Glutamatergic neuron (in vitro differentiated cells): ENCODE measurements around the gene LDLR. TPM values are rescaled to one million over a fixed set of nuclear protein-coding genes. Genes with fewer than 3 reads are reported as not detected.

Experiments used
- DNase-seq: peaks from one replicate; pipeline ENCODE4 v3.0.0; 2022
- H3K27ac Mint-ChIP-seq: one replicate; pipeline ENCODE4 v1.8.0; 2020; ENCODE audit warnings: mild to moderate bottlenecking, mixed read lengths, inconsistent platforms; ENCODE audit not compliant: unreplicated experiment
- H3K27me3 Mint-ChIP-seq: one replicate; pipeline ENCODE4 v1.8.0; 2020; ENCODE audit warnings: mild to moderate bottlenecking, moderate library complexity, mixed read lengths, inconsistent platforms; ENCODE audit not compliant: unreplicated experiment
- H3K36me3 Mint-ChIP-seq: one replicate; pipeline ENCODE4 v1.8.0; 2020; ENCODE audit warnings: mild to moderate bottlenecking, mixed read lengths, inconsistent platforms; ENCODE audit not compliant: unreplicated experiment
- H3K4me1 Mint-ChIP-seq: one replicate; pipeline ENCODE4 v1.8.0; 2020; ENCODE audit warnings: mild to moderate bottlenecking, low read depth, mixed read lengths, inconsistent platforms; ENCODE audit not compliant: unreplicated experiment
- H3K4me3 Mint-ChIP-seq: one replicate; pipeline ENCODE4 v1.8.0; 2020; ENCODE audit warnings: mild to moderate bottlenecking, mixed read lengths, inconsistent platforms; ENCODE audit not compliant: unreplicated experiment
- H3K9me3 Mint-ChIP-seq: one replicate; pipeline ENCODE4 v1.8.0; 2020; ENCODE audit warnings: mild to moderate bottlenecking, moderate library complexity, mixed read lengths, inconsistent platforms; ENCODE audit not compliant: unreplicated experiment
- total RNA-seq: library from RNA; stranded (reverse); fragmentation: NEBNext Ultra II Directional; extraction: Animal tissue kit (Norgen Biotek cat#: 25700); gene quantifications from one replicate; pipeline ENCODE4 v1.2.1, GENCODE V29; 2021; ENCODE audit not compliant: unreplicated experiment
- TF ChIP-seq, protein P1 (sequence below): fragments of 200-600 bp; sonication (generic); IDR thresholded peaks from one replicate; pipeline ENCODE4 v1.5.0; 2021; ENCODE audit not compliant: partially characterized antibody, unreplicated experiment

The LDLR gene
- total RNA-seq, 1 donor from 2014 or later: 147 TPM

GRCh38 chr19:11105014-11105636 lies 15.9 kb downstream of the LDLR start:
- Mint-ChIP-seq H3K36me3 (no peaks in the 10 kb centered on the region), H3K27ac (no peak overlapping the region), H3K4me3 (no peak overlapping the region), H3K4me1 (no peaks in the 10 kb centered on the region), H3K9me3 (no peaks in the 10 kb centered on the region), H3K27me3 (peaks cover 6% of the 10 kb centered on the region)
- TF ChIP-seq, protein P1, sequence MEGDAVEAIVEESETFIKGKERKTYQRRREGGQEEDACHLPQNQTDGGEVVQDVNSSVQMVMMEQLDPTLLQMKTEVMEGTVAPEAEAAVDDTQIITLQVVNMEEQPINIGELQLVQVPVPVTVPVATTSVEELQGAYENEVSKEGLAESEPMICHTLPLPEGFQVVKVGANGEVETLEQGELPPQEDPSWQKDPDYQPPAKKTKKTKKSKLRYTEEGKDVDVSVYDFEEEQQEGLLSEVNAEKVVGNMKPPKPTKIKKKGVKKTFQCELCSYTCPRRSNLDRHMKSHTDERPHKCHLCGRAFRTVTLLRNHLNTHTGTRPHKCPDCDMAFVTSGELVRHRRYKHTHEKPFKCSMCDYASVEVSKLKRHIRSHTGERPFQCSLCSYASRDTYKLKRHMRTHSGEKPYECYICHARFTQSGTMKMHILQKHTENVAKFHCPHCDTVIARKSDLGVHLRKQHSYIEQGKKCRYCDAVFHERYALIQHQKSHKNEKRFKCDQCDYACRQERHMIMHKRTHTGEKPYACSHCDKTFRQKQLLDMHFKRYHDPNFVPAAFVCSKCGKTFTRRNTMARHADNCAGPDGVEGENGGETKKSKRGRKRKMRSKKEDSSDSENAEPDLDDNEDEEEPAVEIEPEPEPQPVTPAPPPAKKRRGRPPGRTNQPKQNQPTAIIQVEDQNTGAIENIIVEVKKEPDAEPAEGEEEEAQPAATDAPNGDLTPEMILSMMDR: no peak
- DNase-seq: no peak

GRCh38 chr19:11106477-11106876 lies 17.2 kb downstream of the LDLR start:
- Mint-ChIP-seq H3K36me3 (no peaks in the 10 kb centered on the region), H3K27ac (no peak overlapping the region), H3K27me3 (peaks cover 10% of the 10 kb centered on the region), H3K9me3 (peaks cover 3% of the 10 kb centered on the region), H3K4me3 (no peak overlapping the region), H3K4me1 (no peaks in the 10 kb centered on the region)
- DNase-seq: no peak
- TF ChIP-seq, protein P1: no peak

GRCh38 chr19:11108746-11109145 lies 19.5 kb downstream of the LDLR start:
- DNase-seq: no peak
- H3K27ac Mint-ChIP-seq: no peak overlapping the region

DNA sequence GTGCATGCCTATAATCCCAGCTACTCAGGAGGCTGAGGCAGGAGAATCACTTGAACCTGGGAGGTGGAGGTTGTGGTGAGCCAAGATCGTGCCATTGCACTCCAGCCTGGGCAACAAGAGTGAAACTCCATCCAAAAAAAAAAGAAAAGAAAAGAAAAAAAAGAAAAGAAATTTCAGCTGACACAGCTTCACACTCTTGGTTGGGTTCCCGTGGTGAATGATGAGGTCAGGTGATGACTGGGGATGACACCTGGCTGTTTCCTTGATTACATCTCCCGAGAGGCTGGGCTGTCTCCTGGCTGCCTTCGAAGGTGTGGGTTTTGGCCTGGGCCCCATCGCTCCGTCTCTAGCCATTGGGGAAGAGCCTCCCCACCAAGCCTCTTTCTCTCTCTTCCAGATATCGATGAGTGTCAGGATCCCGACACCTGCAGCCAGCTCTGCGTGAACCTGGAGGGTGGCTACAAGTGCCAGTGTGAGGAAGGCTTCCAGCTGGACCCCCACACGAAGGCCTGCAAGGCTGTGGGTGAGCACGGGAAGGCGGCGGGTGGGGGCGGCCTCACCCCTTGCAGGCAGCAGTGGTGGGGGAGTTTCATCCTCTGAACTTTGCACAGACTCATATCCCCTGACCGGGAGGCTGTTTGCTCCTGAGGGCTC lies 22.0 kb downstream of the LDLR start:
- Mint-ChIP-seq H3K27ac (no peak overlapping the region), H3K9me3 (peaks cover 7% of the 10 kb centered on the region), H3K4me1 (no peaks in the 10 kb centered on the region), H3K4me3 (no peak overlapping the region), H3K36me3 (peaks cover 4% of the 10 kb centered on the region), H3K27me3 (peaks cover 11% of the 10 kb centered on the region)
- DNase-seq: no peak
- TF ChIP-seq, protein P1: no peak

More at GRCh38 chr19:11108746-11109145, 19.5 kb downstream of the LDLR start:
- no peak overlapping the region for H3K4me3 Mint-ChIP-seq
- H3K9me3 Mint-ChIP-seq: peaks cover 7% of the 10 kb centered on the region
- H3K27me3 Mint-ChIP-seq: peaks cover 12% of the 10 kb centered on the region
- H3K36me3 Mint-ChIP-seq: peaks cover 4% of the 10 kb centered on the region
- no peaks in the 10 kb centered on the region for H3K4me1 Mint-ChIP-seq
- TF ChIP-seq, protein P1: no peak

GRCh38 chr19:11111771-11112144 lies 22.5 kb downstream of the LDLR start:
- TF ChIP-seq, protein P1: no peak

More at GRCh38 chr19:11111771-11112144, 22.5 kb downstream of the LDLR start:
- DNase-seq: no peak
- peaks cover 4% of the 10 kb centered on the region for H3K36me3 Mint-ChIP-seq
- H3K4me1 Mint-ChIP-seq: no peaks in the 10 kb centered on the region
- peaks cover 11% of the 10 kb centered on the region for H3K27me3 Mint-ChIP-seq
- no peak overlapping the region for H3K4me3 Mint-ChIP-seq
- H3K27ac Mint-ChIP-seq: no peak overlapping the region
- H3K9me3 Mint-ChIP-seq: peaks cover 9% of the 10 kb centered on the region
